Fibroblast of peridontal ligament (primary cell): Measurements from ENCODE around the gene TMEM150B.

ENCODE experiments used
- DNase-seq: peaks from one replicate; pipeline ENCODE4 v3.0.0-alpha.2; 2010; ENCODE audit errors: extremely low read depth

The TMEM150B gene

DNA sequence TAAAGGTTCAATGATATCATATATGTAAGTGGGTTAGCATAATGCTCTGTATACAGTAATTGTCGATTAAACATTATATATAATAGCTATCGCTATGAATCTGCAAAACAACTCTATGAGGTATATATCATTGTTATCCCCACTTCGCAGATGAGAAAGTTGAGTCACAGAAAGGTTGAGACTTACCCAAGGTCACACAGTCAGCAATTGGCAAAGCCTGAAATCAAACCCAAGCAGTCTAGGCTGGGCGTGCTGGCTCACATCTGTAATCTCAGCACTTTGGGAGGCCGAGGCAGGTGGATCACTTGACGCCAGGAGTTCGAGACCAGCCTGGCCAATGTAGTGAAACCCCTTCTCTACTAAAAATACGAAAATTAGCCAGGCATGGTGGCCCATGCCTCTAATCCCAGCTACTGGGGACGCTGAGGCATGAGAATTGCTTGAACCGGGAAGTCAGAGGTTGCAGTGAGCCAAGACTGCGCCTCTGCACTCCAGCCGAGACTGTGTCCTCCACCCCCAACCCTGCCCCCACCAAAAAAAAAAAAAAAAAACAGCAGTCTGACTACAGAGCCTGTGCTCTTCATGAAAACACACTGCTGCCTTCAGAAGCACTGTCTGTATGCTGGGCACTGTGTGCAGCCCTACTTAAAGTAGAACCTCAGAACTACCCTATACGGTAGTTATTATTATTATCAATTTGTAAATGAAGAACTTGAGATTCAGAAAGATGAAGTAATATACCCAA is 46.6 kb downstream of the TMEM150B start:
- DNase-seq, result no peak

- no peak for DNase-seq
Measured at GRCh38 chr19:55277494-55277893, 47.6 kb downstream of the TMEM150B start.

- DNase-seq, result no peak
Measured at GRCh38 chr19:55276720-55277430, 48.3 kb downstream of the TMEM150B start.

- DNase-seq, result no peak
Measured at GRCh38 chr19:55275851-55276719, 49.1 kb downstream of the TMEM150B start.

- DNase-seq, result no peak
Measured at GRCh38 chr19:55273978-55274707, 51.0 kb downstream of the TMEM150B start.

DNA sequence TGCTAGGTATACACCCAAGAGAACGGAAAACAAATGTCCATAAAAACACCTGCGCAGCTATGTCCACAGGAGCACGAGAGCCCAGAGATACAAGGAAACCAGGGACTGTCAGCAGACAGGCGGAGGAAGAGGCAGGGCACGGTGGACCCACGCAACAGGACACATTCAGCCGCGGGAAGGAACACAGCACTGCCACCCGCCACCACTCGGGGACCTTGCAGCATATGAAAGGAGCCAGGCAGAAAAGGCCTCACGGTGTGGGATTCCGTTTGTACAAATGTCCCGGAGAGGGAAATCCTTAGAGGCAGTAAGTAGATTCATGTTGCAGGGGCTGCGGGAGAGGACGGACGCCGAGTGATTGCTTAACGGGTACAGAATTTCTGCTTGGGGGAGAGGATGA is 53.0 kb downstream of the TMEM150B start:
- no peak for DNase-seq

- DNase-seq, result no peak
Measured at GRCh38 chr19:55270172-55270942, 54.8 kb downstream of the TMEM150B start.

DNA sequence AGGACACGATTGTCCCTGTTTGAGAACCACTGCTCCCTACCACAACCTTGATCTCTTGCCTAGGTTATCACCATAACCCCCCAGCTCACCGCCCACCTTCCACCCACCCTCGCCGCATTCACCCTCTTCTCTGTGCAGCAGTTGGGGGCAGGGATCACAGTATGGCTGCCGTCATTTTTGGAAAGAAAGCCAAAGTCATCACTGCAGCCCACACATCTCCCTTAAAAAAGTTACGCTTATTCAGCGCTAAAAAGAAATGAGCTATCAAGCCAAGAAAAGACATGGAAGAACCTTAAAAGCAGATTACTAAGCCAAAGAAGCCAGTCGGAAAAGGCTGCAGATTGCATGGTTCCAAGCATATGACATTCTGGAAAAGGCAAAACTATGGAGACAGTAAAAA is 55.8 kb downstream of the TMEM150B start:
- no peak for DNase-seq

DNA sequence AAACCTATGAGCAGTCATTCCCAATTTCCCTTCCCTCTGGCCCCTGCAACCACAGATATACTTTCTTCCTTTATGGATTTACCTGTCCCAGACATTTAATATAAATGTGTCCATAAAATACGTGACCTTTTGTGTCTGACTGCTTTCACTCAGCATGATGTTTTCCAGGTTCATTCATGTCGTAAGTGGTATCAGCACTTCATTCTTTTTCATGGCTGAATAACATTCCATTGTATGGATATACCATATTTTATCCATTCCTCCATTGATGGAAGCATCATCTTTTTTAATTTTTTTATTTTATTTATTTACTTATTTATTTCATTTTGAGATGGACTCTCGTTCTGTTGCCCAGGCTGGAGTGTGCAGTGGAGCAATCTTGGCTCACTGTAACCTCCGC is 58.3 kb downstream of the TMEM150B start:
- DNase-seq, result no peak

DNA sequence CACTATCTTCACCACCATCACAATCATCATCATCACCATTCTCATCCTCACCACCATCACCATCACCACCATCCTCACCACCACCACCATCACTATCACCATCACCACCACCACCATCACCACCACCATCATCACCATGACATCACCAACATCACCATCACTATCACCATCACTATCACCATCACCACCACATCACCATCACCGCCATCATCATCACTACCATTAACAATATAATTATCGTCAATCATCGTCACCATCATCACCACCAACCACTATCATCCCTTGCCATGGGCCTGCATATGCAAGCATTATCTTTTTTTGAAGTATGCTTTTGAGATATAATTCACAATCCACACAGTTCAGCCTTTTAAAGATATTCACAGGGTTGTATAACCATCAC is 58.7 kb downstream of the TMEM150B start:
- no peak for DNase-seq

DNA sequence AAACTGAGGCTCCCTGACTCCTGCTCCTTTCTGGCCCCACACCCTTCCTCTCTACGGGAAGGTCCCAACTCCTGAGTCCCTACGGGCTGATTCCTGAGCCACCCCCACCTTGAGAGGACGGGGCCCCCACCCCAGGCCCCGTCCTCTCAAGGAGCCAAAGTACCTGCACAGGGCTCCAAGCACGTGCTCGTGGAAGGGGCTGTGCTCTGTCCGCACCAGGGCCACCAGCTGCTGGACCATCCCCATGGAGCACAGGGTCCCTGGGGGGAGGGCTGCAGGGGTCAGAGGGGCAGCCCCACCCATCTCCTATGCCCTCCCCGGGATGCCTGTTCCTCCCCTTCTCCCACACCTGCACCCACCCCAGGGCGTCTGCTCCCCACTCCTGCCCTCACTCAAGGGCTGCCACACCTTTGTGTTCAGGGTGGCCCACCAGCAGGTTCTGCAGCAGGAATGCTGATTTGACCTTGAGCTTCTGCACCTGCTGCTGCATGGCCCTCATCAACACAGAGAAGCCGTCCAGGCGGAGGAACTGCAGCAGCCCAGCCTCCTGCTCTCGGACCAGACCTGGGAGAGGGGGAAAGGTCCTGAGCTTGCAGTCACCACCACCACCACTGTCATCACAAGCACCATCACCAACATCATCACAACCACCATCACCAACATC is 59.3 kb downstream of the TMEM150B start:
- no peak for DNase-seq

DNA sequence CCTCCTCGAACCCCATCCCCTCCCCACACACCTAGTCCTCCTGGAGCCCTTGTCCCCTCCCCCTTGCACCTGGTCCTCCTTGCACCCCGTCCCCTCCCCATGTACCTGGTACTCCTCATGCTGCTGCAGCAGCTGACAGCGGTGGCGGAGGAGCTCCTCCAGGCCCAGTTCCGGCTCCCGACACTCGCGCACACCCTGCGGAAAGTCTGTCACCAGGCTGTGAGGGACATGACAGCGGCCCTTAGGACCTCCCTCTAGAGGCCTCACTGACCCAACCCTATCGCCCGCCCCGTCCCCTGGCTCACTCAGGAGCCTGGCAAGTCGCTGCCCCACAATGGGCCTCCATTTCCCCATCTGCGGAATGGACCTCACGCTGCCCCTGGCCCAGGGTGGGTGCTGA is 60.0 kb downstream of the TMEM150B start:
- no peak for DNase-seq

GRCh38 chr19:55264531-55264930 is 60.6 kb downstream of the TMEM150B start:
- no peak for DNase-seq
